ENCODE results near the gene GALNT5.

Gene GALNT5

DNA sequence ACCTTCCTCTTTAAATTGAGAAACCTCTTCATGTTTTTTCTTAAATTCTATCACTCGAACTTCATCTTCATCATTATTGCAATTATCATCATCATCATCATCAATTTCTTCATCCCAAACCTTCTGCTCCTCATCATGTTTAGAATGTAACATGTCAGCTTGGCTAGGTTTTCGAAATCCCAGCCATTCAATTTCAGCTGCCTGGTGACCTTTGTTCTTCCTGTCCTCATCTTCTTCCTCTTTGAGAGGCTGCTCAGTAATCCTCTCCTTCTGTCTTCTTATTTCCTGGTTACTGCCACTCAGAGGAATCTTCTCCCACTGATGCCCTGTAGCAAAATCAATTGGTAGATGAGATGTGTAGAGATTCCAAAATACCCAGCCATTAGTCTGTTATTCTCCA, 64.0 kb downstream of the GALNT5 start:
- Histone ChIP-seq H3K79me2 (ENCODE audit: low read length) (no peaks in the 10 kb centered on the region), H3K4me2 (ENCODE audit: low read length) (no peak overlapping the region)

DNA sequence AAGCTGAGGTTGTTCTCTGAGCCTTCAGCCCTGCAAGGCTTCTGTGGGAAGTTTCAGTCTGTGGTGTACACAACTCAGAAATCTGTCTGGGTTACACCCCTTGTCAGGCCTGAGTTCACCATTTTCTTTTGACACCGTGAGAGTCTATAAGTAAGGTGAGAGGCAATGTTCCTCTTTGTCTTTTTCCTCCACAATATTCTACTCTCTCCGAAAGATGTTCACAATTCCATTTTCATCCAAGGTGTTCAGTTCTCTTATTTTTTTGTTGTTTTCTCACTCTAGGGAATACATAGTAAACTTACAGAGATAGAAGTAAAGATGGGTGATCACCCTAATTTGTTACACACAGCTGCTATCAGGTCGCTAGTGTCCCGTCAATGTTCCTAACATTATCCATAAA, 64.9 kb downstream of the GALNT5 start:
- no peaks in the 10 kb centered on the region for H3K27me3 ChIP-seq (ENCODE audit: low read depth, low read length)
- H2AFZ ChIP-seq (ENCODE audit: low read depth, low read length): no peak overlapping the region
- H3K36me3 ChIP-seq (replicated peaks; ENCODE audit: low read depth, low read length): peaks cover 5% of the 10 kb centered on the region
- no peak overlapping the region for H3K4me2 ChIP-seq (ENCODE audit: low read length)
- no peak for TF ChIP-seq EZH2phosphoT487 (IDR thresholded peaks at IDR 0.05; ENCODE audit: low read depth)
- TF ChIP-seq, protein P1, sequence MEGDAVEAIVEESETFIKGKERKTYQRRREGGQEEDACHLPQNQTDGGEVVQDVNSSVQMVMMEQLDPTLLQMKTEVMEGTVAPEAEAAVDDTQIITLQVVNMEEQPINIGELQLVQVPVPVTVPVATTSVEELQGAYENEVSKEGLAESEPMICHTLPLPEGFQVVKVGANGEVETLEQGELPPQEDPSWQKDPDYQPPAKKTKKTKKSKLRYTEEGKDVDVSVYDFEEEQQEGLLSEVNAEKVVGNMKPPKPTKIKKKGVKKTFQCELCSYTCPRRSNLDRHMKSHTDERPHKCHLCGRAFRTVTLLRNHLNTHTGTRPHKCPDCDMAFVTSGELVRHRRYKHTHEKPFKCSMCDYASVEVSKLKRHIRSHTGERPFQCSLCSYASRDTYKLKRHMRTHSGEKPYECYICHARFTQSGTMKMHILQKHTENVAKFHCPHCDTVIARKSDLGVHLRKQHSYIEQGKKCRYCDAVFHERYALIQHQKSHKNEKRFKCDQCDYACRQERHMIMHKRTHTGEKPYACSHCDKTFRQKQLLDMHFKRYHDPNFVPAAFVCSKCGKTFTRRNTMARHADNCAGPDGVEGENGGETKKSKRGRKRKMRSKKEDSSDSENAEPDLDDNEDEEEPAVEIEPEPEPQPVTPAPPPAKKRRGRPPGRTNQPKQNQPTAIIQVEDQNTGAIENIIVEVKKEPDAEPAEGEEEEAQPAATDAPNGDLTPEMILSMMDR (IDR thresholded peaks at IDR 0.05; ENCODE audit: low read depth, low read length): no peak
- no peaks in the 10 kb centered on the region for H3K79me2 ChIP-seq (ENCODE audit: low read length)
- no peak overlapping the region for H3K4me3 ChIP-seq (ENCODE audit: low read length)
- H3K4me1 ChIP-seq (ENCODE audit: low read length): peaks cover 8% of the 10 kb centered on the region; the same call in 1 of the 2 replicates
- no peaks in the 10 kb centered on the region for H4K20me1 ChIP-seq (ENCODE audit: insufficient read depth, low read length)
- no peak overlapping the region for H3K27ac ChIP-seq (ENCODE audit: low read length)
- no peak overlapping the region for H3K9ac ChIP-seq (ENCODE audit: low read length)
- no peaks in the 10 kb centered on the region for H3K9me3 ChIP-seq (ENCODE audit: insufficient read depth, low read length)

More for the DNA sequence above, 64.0 kb downstream of the GALNT5 start:
- Histone ChIP-seq H3K27ac (ENCODE audit: low read length) (no peak overlapping the region), H3K9me3 (ENCODE audit: insufficient read depth, low read length) (no peaks in the 10 kb centered on the region), H3K36me3 (replicated peaks; ENCODE audit: low read depth, low read length) (peaks cover 5% of the 10 kb centered on the region), H3K9ac (ENCODE audit: low read length) (no peak overlapping the region), H3K4me1 (ENCODE audit: low read length) (peaks cover 7% of the 10 kb centered on the region; the same call in 1 of the 2 replicates), H4K20me1 (ENCODE audit: insufficient read depth, low read length) (no peaks in the 10 kb centered on the region), H2AFZ (ENCODE audit: low read depth, low read length) (no peak overlapping the region), H3K27me3 (ENCODE audit: low read depth, low read length) (no peaks in the 10 kb centered on the region), H3K4me3 (ENCODE audit: low read length) (no peak overlapping the region)
- no peak for TF ChIP-seq EZH2phosphoT487 (IDR thresholded peaks at IDR 0.05; ENCODE audit: low read depth)
- TF ChIP-seq, protein P1 (IDR thresholded peaks at IDR 0.05; ENCODE audit: low read depth, low read length): no peak

DNA sequence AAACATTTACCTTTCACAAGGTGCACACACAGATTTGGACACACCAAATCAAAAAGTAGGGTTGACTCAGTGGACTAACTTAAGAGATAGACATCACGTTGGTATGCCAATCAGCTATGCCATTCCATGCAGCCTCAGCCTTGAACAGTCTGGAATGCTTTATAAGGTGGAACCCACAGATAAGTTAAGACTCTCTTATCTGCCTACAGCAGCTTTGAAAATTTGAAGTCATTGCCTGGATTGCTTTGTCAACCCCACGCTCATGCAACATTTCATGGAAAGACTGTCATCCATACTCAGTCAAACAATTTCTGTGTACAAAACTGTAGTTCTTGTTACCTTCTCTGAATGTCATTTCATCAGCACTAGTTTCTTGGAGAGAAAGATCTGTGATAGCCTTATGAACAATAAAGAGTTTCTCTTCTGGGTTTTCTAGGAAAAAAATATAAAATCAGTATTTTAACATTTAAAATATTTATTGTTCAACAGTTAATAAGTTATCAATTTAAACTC, 66.9 kb downstream of the GALNT5 start:
- no peak overlapping the region for H2AFZ ChIP-seq (ENCODE audit: low read depth, low read length)
- no peaks in the 10 kb centered on the region for H3K36me3 ChIP-seq (replicated peaks; ENCODE audit: low read depth, low read length)
- no peak overlapping the region for H3K4me2 ChIP-seq (ENCODE audit: low read length)
- TF ChIP-seq, protein P1 (IDR thresholded peaks at IDR 0.05; ENCODE audit: low read depth, low read length): no peak
- TF ChIP-seq EZH2phosphoT487 (IDR thresholded peaks at IDR 0.05; ENCODE audit: low read depth): no peak
- H4K20me1 ChIP-seq (ENCODE audit: insufficient read depth, low read length): no peaks in the 10 kb centered on the region
- H3K9ac ChIP-seq (ENCODE audit: low read length): no peak overlapping the region
- H3K27ac ChIP-seq (ENCODE audit: low read length): no peak overlapping the region
- peaks cover 14% of the 10 kb centered on the region for H3K4me1 ChIP-seq (ENCODE audit: low read length)
- H3K79me2 ChIP-seq (ENCODE audit: low read length): no peaks in the 10 kb centered on the region
- no peaks in the 10 kb centered on the region for H3K27me3 ChIP-seq (ENCODE audit: low read depth, low read length)
- H3K9me3 ChIP-seq (ENCODE audit: insufficient read depth, low read length): no peaks in the 10 kb centered on the region
- H3K4me3 ChIP-seq (ENCODE audit: low read length): no peak overlapping the region

DNA sequence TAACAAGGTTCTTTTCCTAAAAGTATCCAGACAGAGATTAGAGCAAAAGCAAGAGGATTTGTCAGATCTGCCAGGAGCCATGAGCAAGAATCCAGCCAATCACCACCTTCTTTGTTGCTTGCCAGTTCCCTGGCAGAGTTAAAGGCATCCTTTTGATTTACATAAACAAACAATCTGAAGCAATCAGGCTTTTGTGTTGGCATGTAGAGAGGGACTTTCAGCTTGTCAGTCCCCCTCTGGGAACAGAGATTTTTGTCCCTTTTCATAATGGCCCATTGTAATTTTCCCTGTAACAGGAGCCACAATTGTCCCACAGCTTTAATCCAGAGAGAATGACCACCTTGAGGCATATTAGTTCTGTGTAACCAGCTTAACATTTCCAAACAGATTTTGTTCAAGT, 68.3 kb downstream of the GALNT5 start, which contains the start of gene ERMN:
ERMN (minus strand) TSS at position 39 of the 400 bp plus-strand sequence. CDS start 182 bp downstream, outside the sequence.
- H3K4me3 ChIP-seq (ENCODE audit: low read length): no peak within 1 kb of the TSS
- no peaks in the 10 kb centered on the region for H3K79me2 ChIP-seq (ENCODE audit: low read length)
- no peak within 1 kb of the TSS for H3K4me2 ChIP-seq (ENCODE audit: low read length)
- no peak within 1 kb of the TSS for H3K9ac ChIP-seq (ENCODE audit: low read length)
- H3K27ac ChIP-seq (ENCODE audit: low read length): no peak within 1 kb of the TSS
- no peaks in the 10 kb centered on the region for H3K27me3 ChIP-seq (ENCODE audit: low read depth, low read length)
- no peaks in the 10 kb centered on the region for H3K9me3 ChIP-seq (ENCODE audit: insufficient read depth, low read length)
- TF ChIP-seq, protein P1 (IDR thresholded peaks at IDR 0.05; ENCODE audit: low read depth, low read length): no peak
- TF ChIP-seq EZH2phosphoT487 (IDR thresholded peaks at IDR 0.05; ENCODE audit: low read depth): no peak
- no peaks in the 10 kb centered on the region for H3K36me3 ChIP-seq (replicated peaks; ENCODE audit: low read depth, low read length)
- H2AFZ ChIP-seq (ENCODE audit: low read depth, low read length): no peak within 1 kb of the TSS
- H3K4me1 ChIP-seq (ENCODE audit: low read length): peaks cover 8% of the 10 kb centered on the region
- no peaks in the 10 kb centered on the region for H4K20me1 ChIP-seq (ENCODE audit: insufficient read depth, low read length)

Data from OCI-LY3 (cell line).